NCI-H1417 (cell line): Measurements from ENCODE around the gene MLLT10.

ENCODE experiments used
- DNase-seq, 3 experiments: peaks; one replicate each; lab custom pipeline; 2025; lab: John Stamatoyannopoulos, UW

The MLLT10 gene

GRCh38 chr10:21740989-21741388 lies 207.0 kb downstream of the MLLT10 start:
- no peak for DNase-seq

GRCh38 chr10:21742740-21743412 lies 208.8 kb downstream of the MLLT10 start:
- DNase-seq = peak in 1 of 3 experiments; percentile 5

GRCh38 chr10:21744223-21744622 lies 210.2 kb downstream of the MLLT10 start:
- DNase-seq = no peak

- no peak for DNase-seq
These were observed 212.1 kb downstream of the MLLT10 start for GRCh38 chr10:21746118-21746517.

GRCh38 chr10:21747809-21748208 lies 213.8 kb downstream of the MLLT10 start:
- DNase-seq = no peak

GRCh38 chr10:21749788-21750187 lies 215.8 kb downstream of the MLLT10 start:
- DNase-seq = no peak

GRCh38 chr10:21750424-21750823 lies 216.4 kb downstream of the MLLT10 start:
- DNase-seq = no peak

GRCh38 chr10:21751341-21752310 lies 217.6 kb downstream of the MLLT10 start:
- no peak for DNase-seq

- DNase-seq = no peak
These were observed 219.7 kb downstream of the MLLT10 start for GRCh38 chr10:21753497-21754270.

- no peak for DNase-seq
These were observed 220.5 kb downstream of the MLLT10 start for GRCh38 chr10:21754410-21755011.

GRCh38 chr10:21756707-21757106 lies 222.7 kb downstream of the MLLT10 start:
- no peak for DNase-seq

- no peak for DNase-seq
These were observed 223.3 kb downstream of the MLLT10 start for GRCh38 chr10:21757185-21757901.

GRCh38 chr10:21758239-21758638 lies 224.2 kb downstream of the MLLT10 start:
- no peak for DNase-seq

- no peak for DNase-seq
These were observed 224.7 kb downstream of the MLLT10 start for GRCh38 chr10:21758696-21759095.

GRCh38 chr10:21759232-21759631 lies 225.2 kb downstream of the MLLT10 start:
- no peak for DNase-seq

GRCh38 chr10:21760332-21760731 lies 226.3 kb downstream of the MLLT10 start:
- DNase-seq = no peak

GRCh38 chr10:21764466-21765189 lies 230.6 kb downstream of the MLLT10 start:
- no peak for DNase-seq

GRCh38 chr10:21769041-21769440 lies 235.0 kb downstream of the MLLT10 start:
- DNase-seq = no peak

GRCh38 chr10:21771219-21771618 lies 237.2 kb downstream of the MLLT10 start:
- no peak for DNase-seq

- no peak for DNase-seq
These were observed 242.9 kb downstream of the MLLT10 start for GRCh38 chr10:21776883-21777282.

GRCh38 chr10:21791276-21791675 lies 257.2 kb downstream of the MLLT10 start:
- no peak for DNase-seq
